Activated naive CD4-positive, alpha-beta T cell treated with anti-CD3 and anti-CD28 coated beads, Interleukin-2, amount 50 U/mL, for 24 hours (primary cell): ENCODE results near the gene KDR.

Source experiments
- H3K27ac Mint-ChIP-seq: one replicate; pipeline ENCODE4 v1.8.0; 2021; ENCODE audit warnings: mild to moderate bottlenecking, mixed read lengths
- H3K27me3 Mint-ChIP-seq: one replicate; pipeline ENCODE4 v1.8.0; 2021; ENCODE audit warnings: mixed read lengths
- H3K36me3 Mint-ChIP-seq: one replicate; pipeline ENCODE4 v1.8.0; 2021; ENCODE audit warnings: mixed read lengths
- H3K4me1 Mint-ChIP-seq: one replicate; pipeline ENCODE4 v1.8.0; 2021; ENCODE audit warnings: mixed read lengths
- H3K4me3 Mint-ChIP-seq: one replicate; pipeline ENCODE4 v1.8.0; 2021; ENCODE audit warnings: mild to moderate bottlenecking, mixed read lengths
- H3K9me3 Mint-ChIP-seq: one replicate; pipeline ENCODE4 v1.8.0; 2021; ENCODE audit warnings: mixed read lengths

Gene KDR

GRCh38 chr4:55032179-55032578 lies 93.2 kb downstream of the KDR start:
- Mint-ChIP-seq H3K9me3 (no peaks in the 10 kb centered on the region), H3K4me1 (no peaks in the 10 kb centered on the region), H3K4me3 (no peak overlapping the region), H3K27ac (no peak overlapping the region), H3K36me3 (no peaks in the 10 kb centered on the region), H3K27me3 (peaks cover 9% of the 10 kb centered on the region)

GRCh38 chr4:55031158-55031557 lies 94.2 kb downstream of the KDR start:
- Mint-ChIP-seq H3K4me3 (no peak overlapping the region), H3K27ac (no peak overlapping the region), H3K36me3 (no peaks in the 10 kb centered on the region), H3K4me1 (no peaks in the 10 kb centered on the region), H3K27me3 (peaks cover 8% of the 10 kb centered on the region), H3K9me3 (no peaks in the 10 kb centered on the region)

GRCh38 chr4:55030589-55030988 lies 94.8 kb downstream of the KDR start:
- Mint-ChIP-seq H3K27ac (no peak overlapping the region), H3K9me3 (no peaks in the 10 kb centered on the region), H3K4me3 (no peak overlapping the region), H3K27me3 (peaks cover 5% of the 10 kb centered on the region), H3K36me3 (no peaks in the 10 kb centered on the region), H3K4me1 (no peaks in the 10 kb centered on the region)

GRCh38 chr4:55029821-55030503 lies 95.4 kb downstream of the KDR start:
- Mint-ChIP-seq H3K27me3 (peaks cover 5% of the 10 kb centered on the region), H3K4me3 (no peak overlapping the region), H3K36me3 (no peaks in the 10 kb centered on the region), H3K4me1 (no peaks in the 10 kb centered on the region), H3K27ac (no peak overlapping the region), H3K9me3 (no peaks in the 10 kb centered on the region)

GRCh38 chr4:55029321-55029720 lies 96.1 kb downstream of the KDR start:
- Mint-ChIP-seq H3K4me1 (no peaks in the 10 kb centered on the region), H3K4me3 (no peak overlapping the region), H3K27me3 (peaks cover 5% of the 10 kb centered on the region), H3K27ac (no peak overlapping the region), H3K36me3 (no peaks in the 10 kb centered on the region), H3K9me3 (no peaks in the 10 kb centered on the region)
